Neural progenitor cell (in vitro differentiated cells): ENCODE measurements around the gene NUDT8. TPM values are rescaled to one million over a fixed set of nuclear protein-coding genes. Genes with fewer than 3 reads are reported as not detected.
"Not testable (repeated sequence)": the region's sequence is repeated elsewhere in the genome, so short reads cannot be mapped to it uniquely, and the experiment has no call there.

Experiments
- DNase-seq: peaks from one replicate; pipeline ENCODE4 v3.0.0-alpha.2; 2016; ENCODE audit warnings: low spot score
- H2AFZ ChIP-seq: fragments of 200-600 bp; sonication (generic); replicated peaks from 2 replicates; pipeline ENCODE4 v1.6.1; 2016; ENCODE audit warnings: antibody characterized with exemption
- H3F3A ChIP-seq: fragments of 200-600 bp; sonication (generic); 2 replicates; pipeline ENCODE4 v1.6.1; 2016; ENCODE audit warnings: antibody characterized with exemption, low read depth
- H3K27ac ChIP-seq: fragments of 200-600 bp; sonication (generic); 2 replicates; pipeline ENCODE4 v1.5.1; 2016; ENCODE audit warnings: mild to moderate bottlenecking
- H3K27me3 ChIP-seq: fragments of 200-600 bp; sonication (generic); 2 replicates; pipeline ENCODE4 v1.6.1; 2016; ENCODE audit warnings: mild to moderate bottlenecking, moderate library complexity
- H3K36me3 ChIP-seq: fragments of 200-600 bp; sonication (generic); 2 replicates; pipeline ENCODE4 v1.5.1; 2016
- H3K4me1 ChIP-seq: fragments of 200-600 bp; sonication (generic); 2 replicates; pipeline ENCODE4 v1.6.1; 2016; ENCODE audit warnings: mixed run types
- H3K4me2 ChIP-seq: fragments of 200-600 bp; sonication (generic); 2 replicates; pipeline ENCODE4 v1.6.1; 2016
- H3K4me3 ChIP-seq: fragments of 200-600 bp; sonication (generic); 2 replicates; pipeline ENCODE4 v1.5.1; 2016
- H3K79me2 ChIP-seq: fragments of 200-600 bp; sonication (generic); 2 replicates; pipeline ENCODE4 v1.6.1; 2016; ENCODE audit warnings: low read depth
- H3K9ac ChIP-seq: fragments of 200-600 bp; sonication (generic); 2 replicates; pipeline ENCODE4 v1.6.1; 2016
- H3K9me3 ChIP-seq: fragments of 200-600 bp; sonication (generic); 2 replicates; pipeline ENCODE4 v1.5.1; 2016; ENCODE audit warnings: low read depth
- H4K20me1 ChIP-seq: fragments of 200-600 bp; sonication (generic); 2 replicates; pipeline ENCODE4 v1.6.1; 2016; ENCODE audit warnings: low read depth
- H3K27ac Mint-ChIP-seq: 3 replicates; pipeline ENCODE4 v1.8.0; 2021; ENCODE audit warnings: mixed read lengths
- H3K27me3 Mint-ChIP-seq: 2 replicates; pipeline ENCODE4 v1.8.0; 2022; ENCODE audit warnings: low read depth, mild to moderate bottlenecking, inconsistent platforms, moderate library complexity, mixed read lengths; ENCODE audit not compliant: insufficient read depth
- H3K36me3 Mint-ChIP-seq: 3 replicates; pipeline ENCODE4 v1.8.0; 2021; ENCODE audit warnings: mixed read lengths
- H3K4me1 Mint-ChIP-seq: 3 replicates; pipeline ENCODE4 v1.8.0; 2021; ENCODE audit warnings: mixed read lengths
- H3K4me3 Mint-ChIP-seq: 3 replicates; pipeline ENCODE4 v1.8.0; 2021; ENCODE audit warnings: mild to moderate bottlenecking, moderate library complexity, mixed read lengths
- H3K9me3 Mint-ChIP-seq: 3 replicates; pipeline ENCODE4 v1.8.0; 2020; ENCODE audit warnings: mixed read lengths
- CTCF ChIP-seq: fragments of 200-600 bp; sonication (generic); IDR thresholded peaks from 2 replicates; pipeline ENCODE4 v1.5.1; 2017; ENCODE audit warnings: antibody characterized with exemption, mild to moderate bottlenecking
- EZH2 ChIP-seq: fragments of 200-600 bp; sonication (generic); IDR thresholded peaks from 2 replicates; pipeline ENCODE4 v1.6.1; 2017; ENCODE audit warnings: antibody characterized with exemption, mild to moderate bottlenecking, moderate library complexity
- EZH2phosphoT487 ChIP-seq: fragments of 200-600 bp; sonication (generic); IDR thresholded peaks from 2 replicates; pipeline ENCODE4 v1.6.1; 2017; ENCODE audit warnings: antibody characterized with exemption
- total RNA-seq: library from RNA; depleted of rRNA; stranded (reverse); fragments of >200 nt; gene quantifications from 2 replicates; pipeline ENCODE4 v1.2.3, GENCODE V29; 2015; ENCODE audit warnings: low replicate concordance

Gene NUDT8
- total RNA-seq, 1 donor from 2014 or later, result 1.6 TPM

DNA sequence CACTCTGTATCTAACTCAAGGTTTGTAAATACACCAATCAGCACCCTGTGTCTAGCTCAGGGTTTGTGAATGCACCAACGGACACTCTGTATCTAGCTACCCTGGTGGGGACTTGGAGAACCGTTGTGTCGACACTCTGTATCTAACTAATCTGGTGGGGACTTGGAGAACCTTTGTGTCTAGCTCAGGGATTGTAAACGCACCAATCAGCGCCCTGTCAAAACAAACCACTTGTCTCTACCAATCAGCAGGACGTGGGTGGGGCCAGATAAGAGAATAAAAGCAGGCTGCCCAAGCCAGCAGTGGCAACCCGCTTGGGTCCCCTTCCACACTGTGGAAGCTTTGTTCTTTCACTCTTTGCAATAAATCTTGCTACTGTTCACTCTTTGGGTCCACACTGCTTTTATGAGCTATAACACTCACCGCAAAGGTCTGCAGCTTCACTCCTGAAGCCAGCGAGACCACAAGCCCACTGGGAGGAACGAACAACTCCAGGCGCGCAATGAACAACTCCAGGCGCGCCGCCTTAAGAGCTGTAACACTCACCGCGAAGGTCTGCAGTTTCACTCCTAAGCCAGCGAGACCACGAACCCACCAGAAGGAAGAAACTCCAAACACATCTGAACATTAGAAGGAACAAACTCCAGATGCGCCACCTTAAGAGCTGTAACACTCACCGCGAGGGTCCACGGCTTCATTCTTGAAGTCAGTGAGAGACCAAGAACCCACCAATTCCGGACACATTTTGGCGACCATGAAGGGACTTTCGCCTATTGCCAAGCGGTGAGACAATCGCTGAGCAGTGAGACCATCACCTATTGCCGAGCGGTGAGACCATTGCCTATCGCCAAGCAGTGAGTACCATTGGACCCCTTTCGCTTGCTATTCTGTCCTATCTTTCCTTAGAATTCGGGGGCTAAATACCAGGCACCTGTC lies 9.8 kb downstream of the NUDT8 start:
- not testable (repeated sequence) for H3K36me3 ChIP-seq
- DNase-seq, result peak; percentile 74
- peak overlapping the region; percentile 79 for H3K4me2 ChIP-seq

GRCh38 chr11:67618901-67619659 lies 10.7 kb downstream of the NUDT8 start:
- not testable (repeated sequence) for DNase-seq, H3K9me3 ChIP-seq, H3K36me3 ChIP-seq, H3K9me3 Mint-ChIP-seq, H3K9ac ChIP-seq, H3K4me2 ChIP-seq, H3K27me3 ChIP-seq, H3K27ac ChIP-seq, H2AFZ ChIP-seq, H3K36me3 Mint-ChIP-seq
- H3K4me1 ChIP-seq, result peaks cover 19% of the 10 kb centered on the region
- Mint-ChIP-seq H3K4me3 (peak overlapping the region; percentile 92), H3K4me1 (peaks cover 43% of the 10 kb centered on the region), H3K27ac (peak overlapping the region; percentile 52), H3K27me3 (peaks cover 25% of the 10 kb centered on the region)
- peaks cover 25% of the 10 kb centered on the region for H4K20me1 ChIP-seq
- H3F3A ChIP-seq, result peaks cover 35% of the 10 kb centered on the region
- peak overlapping the region; percentile 76 for H3K4me3 ChIP-seq
- H3K79me2 ChIP-seq, result peaks cover 31% of the 10 kb centered on the region

More for the DNA sequence above, 9.8 kb downstream of the NUDT8 start:
- H3K27me3 ChIP-seq, H3K9me3 Mint-ChIP-seq, H2AFZ ChIP-seq, H3K27ac ChIP-seq, H3K9me3 ChIP-seq: not testable (repeated sequence)
- Mint-ChIP-seq H3K36me3 (peaks cover 13% of the 10 kb centered on the region), H3K4me1 (peaks cover 37% of the 10 kb centered on the region), H3K4me3 (peak overlapping the region; percentile 92), H3K27ac (peak overlapping the region; percentile 61), H3K27me3 (peaks cover 28% of the 10 kb centered on the region)
- peaks cover 31% of the 10 kb centered on the region for H3K79me2 ChIP-seq
- peaks cover 25% of the 10 kb centered on the region for H4K20me1 ChIP-seq
- peak overlapping the region; percentile 76 for H3K4me3 ChIP-seq
- peak overlapping the region; percentile 17 for H3K9ac ChIP-seq
- H3F3A ChIP-seq, result peaks cover 38% of the 10 kb centered on the region
- peaks cover 16% of the 10 kb centered on the region for H3K4me1 ChIP-seq

DNA sequence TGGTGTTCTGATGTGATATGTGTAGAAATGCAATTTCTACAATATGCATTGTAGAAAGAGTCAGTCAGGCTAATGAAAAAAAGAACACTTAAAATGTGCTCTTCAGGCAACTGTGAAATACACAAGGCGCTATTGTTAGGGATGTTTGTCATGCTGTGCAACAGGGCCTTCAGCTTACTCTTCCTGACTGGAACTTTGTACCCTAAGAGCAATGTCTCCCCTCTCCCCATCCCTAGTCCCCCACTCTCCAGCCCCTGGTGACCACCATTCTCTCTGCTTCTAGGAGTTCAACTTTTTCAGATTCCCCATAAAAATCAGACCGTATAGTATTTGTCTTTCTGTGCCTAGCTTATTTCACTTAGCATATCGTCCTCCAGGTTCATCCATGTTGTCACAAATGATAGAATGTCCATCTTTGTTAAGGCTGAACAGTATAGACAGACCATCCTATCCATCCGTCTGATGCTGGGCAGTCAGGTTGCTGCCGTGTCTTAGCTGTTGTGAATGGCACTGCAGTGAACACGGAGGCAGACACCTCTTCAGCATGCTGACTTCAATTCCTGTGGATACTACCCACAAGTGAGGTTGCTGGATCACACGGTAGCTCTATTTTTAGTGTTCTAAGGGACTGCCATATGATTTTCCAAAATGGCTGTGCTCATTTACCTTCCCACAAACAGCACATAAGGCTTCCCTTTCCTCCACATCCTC lies 12.3 kb downstream of the NUDT8 start:
- H3K36me3 ChIP-seq, result no peaks in the 10 kb centered on the region
- H3K9me3 ChIP-seq, result no peaks in the 10 kb centered on the region
- peaks cover 24% of the 10 kb centered on the region for H3K79me2 ChIP-seq
- no peak for DNase-seq
- peak overlapping the region; percentile 48 for H3K4me3 Mint-ChIP-seq
- peaks cover 12% of the 10 kb centered on the region for H3K36me3 Mint-ChIP-seq
- H3K9me3 Mint-ChIP-seq, result peaks cover 4% of the 10 kb centered on the region
- peaks cover 15% of the 10 kb centered on the region for H4K20me1 ChIP-seq
- peaks cover 26% of the 10 kb centered on the region for H3F3A ChIP-seq
- no peak overlapping the region for H2AFZ ChIP-seq
- H3K4me1 Mint-ChIP-seq, result peaks cover 40% of the 10 kb centered on the region
- TF ChIP-seq EZH2 (no peak), CTCF (no peak), EZH2phosphoT487 (no peak)
- H3K4me3 ChIP-seq, result no peak overlapping the region
- no peak overlapping the region for H3K27ac Mint-ChIP-seq
- no peaks in the 10 kb centered on the region for H3K27me3 ChIP-seq
- H3K9ac ChIP-seq, result no peak overlapping the region
- no peak overlapping the region for H3K4me2 ChIP-seq
- H3K4me1 ChIP-seq, result peaks cover 24% of the 10 kb centered on the region
- peaks cover 25% of the 10 kb centered on the region for H3K27me3 Mint-ChIP-seq
- no peak overlapping the region for H3K27ac ChIP-seq
